ENCODE results near the gene MYNN.
"Not testable (repeated sequence)": the region's sequence is repeated elsewhere in the genome, so short reads cannot be mapped to it uniquely, and the experiment has no call there.

Gene MYNN

DNA sequence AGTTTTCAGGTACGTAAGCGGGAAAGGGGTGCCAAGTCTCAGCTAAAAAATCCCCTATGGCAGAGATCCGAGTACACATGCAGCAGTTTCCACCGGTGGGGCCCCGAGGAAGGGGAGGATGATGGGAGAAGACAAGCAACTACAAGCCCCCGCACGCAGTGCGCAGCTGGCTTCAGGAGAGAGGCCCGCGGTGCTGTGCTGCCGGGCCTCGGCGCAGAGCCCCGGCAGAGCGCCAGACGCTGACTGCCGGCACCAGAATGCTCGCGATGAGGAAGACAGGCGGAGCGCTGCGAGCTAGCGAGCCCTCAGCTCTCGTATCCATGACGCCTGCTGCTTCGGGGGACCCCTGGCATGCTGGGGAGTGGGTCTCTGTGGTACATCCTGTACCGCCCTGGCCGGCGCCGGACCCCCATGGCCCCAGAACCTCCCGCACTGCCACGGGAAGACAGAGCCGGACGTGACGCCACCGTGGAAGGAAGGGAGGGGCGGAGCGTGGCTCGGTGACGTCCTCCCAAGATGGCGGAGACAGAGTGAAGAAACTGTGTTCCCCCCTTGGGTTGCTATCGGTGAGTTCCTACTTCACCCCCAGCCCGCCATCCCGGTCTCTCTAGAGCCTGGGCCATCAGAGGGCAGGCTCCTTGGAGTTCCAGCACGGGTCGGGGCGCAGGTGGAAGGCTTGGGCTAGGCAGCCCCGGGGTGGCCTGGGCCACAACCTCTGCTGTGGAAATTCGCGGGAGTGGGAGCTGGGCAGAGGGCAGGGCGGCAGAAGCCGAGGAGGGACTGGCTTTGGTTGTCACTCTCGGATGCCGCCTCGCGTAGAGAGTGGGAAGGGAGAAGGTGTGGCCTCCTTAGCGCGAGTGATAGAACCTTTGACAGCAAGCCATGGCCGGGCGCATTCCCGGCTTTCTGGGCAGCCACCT, at the start of gene MYNN:
TSS of gene MYNN (plus strand) at position 500 of the 920 bp plus-strand sequence. CDS start 900 bp downstream, outside the sequence.
- Mint-ChIP-seq H3K27me3 (no peaks in the 10 kb centered on the region), H3K9me3 (no peaks in the 10 kb centered on the region), H3K4me3 (peak within 1 kb of the TSS; percentile 99), H3K27ac (peak within 1 kb of the TSS; percentile 100), H3K4me1 (ENCODE audit: low read depth) (peaks cover 60% of the 10 kb centered on the region), H3K36me3 (ENCODE audit: low read depth) (peaks cover 43% of the 10 kb centered on the region)

GRCh38 chr3:169731857-169732256, 41.3 kb upstream of the MYNN start:
- not testable (repeated sequence) for H3K4me1 Mint-ChIP-seq (ENCODE audit: low read depth); H3K4me3 Mint-ChIP-seq; H3K36me3 Mint-ChIP-seq (ENCODE audit: low read depth); H3K27ac Mint-ChIP-seq
- Mint-ChIP-seq H3K9me3 (peaks cover 14% of the 10 kb centered on the region), H3K27me3 (peaks cover 59% of the 10 kb centered on the region)

DNA sequence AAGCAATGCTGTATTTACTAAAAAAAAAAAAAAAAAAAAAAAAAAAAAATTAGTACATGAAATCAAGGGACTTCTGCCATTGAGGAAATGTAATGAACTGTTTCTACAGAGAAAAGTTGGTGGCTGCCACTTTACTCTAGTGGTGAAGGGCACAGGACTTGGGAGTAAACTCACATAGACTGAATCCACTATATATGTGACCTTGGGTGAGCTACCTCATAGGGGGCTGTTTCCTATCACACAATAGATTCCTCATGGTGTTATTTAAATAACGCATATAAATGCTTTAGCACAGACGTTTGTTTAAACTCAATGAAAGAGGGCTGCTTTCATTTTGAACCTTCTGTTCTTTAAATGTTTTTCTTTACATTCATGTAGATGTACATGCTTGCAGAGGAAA, 34.1 kb upstream of the MYNN start:
- Mint-ChIP-seq H3K9me3 (peaks cover 11% of the 10 kb centered on the region), H3K4me3 (no peak overlapping the region), H3K36me3 (ENCODE audit: low read depth) (no peaks in the 10 kb centered on the region), H3K4me1 (ENCODE audit: low read depth) (no peaks in the 10 kb centered on the region), H3K27ac (no peak overlapping the region), H3K27me3 (peaks cover 8% of the 10 kb centered on the region)

- Mint-ChIP-seq H3K4me1 (ENCODE audit: low read depth) (peaks cover 6% of the 10 kb centered on the region), H3K36me3 (ENCODE audit: low read depth) (no peaks in the 10 kb centered on the region), H3K27ac (no peak overlapping the region), H3K4me3 (no peak overlapping the region), H3K9me3 (no peaks in the 10 kb centered on the region), H3K27me3 (peaks cover 31% of the 10 kb centered on the region)
Observed at GRCh38 chr3:169744366-169745054, 28.7 kb upstream of the MYNN start.

- Mint-ChIP-seq H3K36me3 (ENCODE audit: low read depth) (no peaks in the 10 kb centered on the region), H3K9me3 (no peaks in the 10 kb centered on the region), H3K27me3 (peaks cover 33% of the 10 kb centered on the region), H3K4me1 (ENCODE audit: low read depth) (peaks cover 6% of the 10 kb centered on the region), H3K4me3 (no peak overlapping the region), H3K27ac (no peak overlapping the region)
Observed at GRCh38 chr3:169746924-169747323, 26.3 kb upstream of the MYNN start.

GRCh38 chr3:169748670-169749069, 24.5 kb upstream of the MYNN start:
- Mint-ChIP-seq H3K27me3 (peaks cover 37% of the 10 kb centered on the region), H3K36me3 (ENCODE audit: low read depth) (no peaks in the 10 kb centered on the region)

DNA sequence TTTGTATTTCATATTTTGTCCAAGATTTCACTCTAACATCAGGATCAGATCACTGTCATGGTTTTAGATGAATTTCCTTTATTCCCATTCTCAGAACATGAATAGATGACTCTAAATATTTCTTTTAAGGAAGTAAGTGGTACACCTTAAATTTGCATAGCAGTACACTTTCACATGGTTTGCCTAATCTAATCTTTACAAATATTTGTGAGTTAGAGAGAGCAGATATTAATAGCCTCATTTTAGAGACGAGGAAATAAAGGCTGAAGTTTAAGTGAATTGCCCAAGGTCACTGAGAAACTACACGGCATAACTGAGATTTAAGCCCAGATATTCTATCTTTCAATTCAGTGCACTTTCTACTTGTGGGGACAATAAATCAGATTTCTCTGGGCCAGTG, 22.5 kb upstream of the MYNN start:
- no peaks in the 10 kb centered on the region for H3K36me3 Mint-ChIP-seq (ENCODE audit: low read depth)
- no peak overlapping the region for H3K27ac Mint-ChIP-seq
- peaks cover 6% of the 10 kb centered on the region for H3K4me1 Mint-ChIP-seq (ENCODE audit: low read depth)
- H3K27me3 Mint-ChIP-seq = peaks cover 38% of the 10 kb centered on the region
- H3K9me3 Mint-ChIP-seq = no peaks in the 10 kb centered on the region
- no peak overlapping the region for H3K4me3 Mint-ChIP-seq

More at GRCh38 chr3:169748670-169749069, 24.5 kb upstream of the MYNN start:
- Mint-ChIP-seq H3K4me3 (no peak overlapping the region), H3K27ac (no peak overlapping the region), H3K4me1 (ENCODE audit: low read depth) (peaks cover 6% of the 10 kb centered on the region), H3K9me3 (no peaks in the 10 kb centered on the region)

DNA sequence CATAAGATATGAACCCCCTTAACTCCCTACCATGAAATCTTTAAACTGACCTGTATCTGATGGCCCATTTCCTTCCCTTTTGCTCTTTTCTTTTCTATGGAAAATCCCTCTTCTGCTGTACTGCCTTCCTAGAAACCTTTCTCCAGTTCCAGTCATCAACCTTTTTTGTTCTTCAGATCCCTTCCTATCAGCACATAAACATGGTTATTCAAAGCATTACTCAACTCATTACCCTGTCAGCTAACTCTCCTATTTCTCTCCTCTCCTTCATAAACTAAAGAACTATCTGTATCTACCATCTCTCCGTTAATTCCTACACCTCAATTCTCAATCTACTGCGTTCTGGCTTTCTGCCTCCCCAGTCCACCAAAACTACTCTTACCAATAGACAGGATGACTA, 21.3 kb upstream of the MYNN start:
- no peak overlapping the region for H3K27ac Mint-ChIP-seq
- peaks cover 35% of the 10 kb centered on the region for H3K27me3 Mint-ChIP-seq
- H3K4me3 Mint-ChIP-seq = no peak overlapping the region
- peaks cover 8% of the 10 kb centered on the region for H3K4me1 Mint-ChIP-seq (ENCODE audit: low read depth)
- no peaks in the 10 kb centered on the region for H3K9me3 Mint-ChIP-seq
- no peaks in the 10 kb centered on the region for H3K36me3 Mint-ChIP-seq (ENCODE audit: low read depth)

DNA sequence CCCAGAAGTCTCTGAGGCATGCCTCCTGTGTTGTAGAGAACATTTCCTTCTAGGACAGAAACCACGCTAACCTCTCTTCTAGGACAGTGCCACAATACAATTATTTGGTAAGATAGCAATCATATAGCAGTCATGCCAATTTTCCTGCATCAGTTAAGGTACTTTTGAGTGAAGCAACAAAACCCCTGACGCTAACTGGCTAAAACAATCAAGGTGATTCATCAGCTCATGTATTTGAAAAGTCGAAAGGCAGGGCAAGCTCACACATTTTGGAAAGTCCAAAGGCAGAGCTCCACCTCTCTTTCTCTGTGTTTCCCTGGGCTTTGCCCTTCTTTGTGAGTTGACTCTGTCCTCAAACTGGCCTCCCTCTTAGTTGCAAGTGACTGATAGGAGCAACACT, 18.5 kb upstream of the MYNN start:
- Mint-ChIP-seq H3K9me3 (no peaks in the 10 kb centered on the region), H3K4me3 (no peak overlapping the region), H3K27me3 (peaks cover 16% of the 10 kb centered on the region), H3K27ac (no peak overlapping the region), H3K36me3 (ENCODE audit: low read depth) (no peaks in the 10 kb centered on the region), H3K4me1 (ENCODE audit: low read depth) (peaks cover 25% of the 10 kb centered on the region)

DNA sequence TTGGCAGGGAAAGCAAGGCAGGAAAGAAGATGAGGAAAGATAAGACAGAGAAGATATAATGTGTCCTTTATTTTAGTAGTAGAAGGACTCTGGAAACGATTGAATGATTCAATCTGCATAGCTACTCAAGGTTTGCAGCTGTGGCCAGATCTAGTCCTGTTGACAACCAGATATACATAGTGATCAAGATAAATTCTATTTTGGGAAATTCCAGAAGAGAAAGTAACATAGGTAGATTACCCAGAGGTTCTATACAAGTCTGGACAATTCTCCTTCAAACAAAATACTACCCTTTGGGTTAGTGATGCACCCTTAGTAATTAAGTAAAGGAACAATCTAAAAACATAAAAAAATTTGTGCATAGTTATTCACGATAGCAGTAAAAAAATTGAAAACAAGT, 17.7 kb upstream of the MYNN start:
- Mint-ChIP-seq H3K9me3 (no peaks in the 10 kb centered on the region), H3K4me3 (no peak overlapping the region), H3K27ac (no peak overlapping the region), H3K27me3 (peaks cover 16% of the 10 kb centered on the region), H3K36me3 (ENCODE audit: low read depth) (no peaks in the 10 kb centered on the region), H3K4me1 (ENCODE audit: low read depth) (peaks cover 28% of the 10 kb centered on the region)

DNA sequence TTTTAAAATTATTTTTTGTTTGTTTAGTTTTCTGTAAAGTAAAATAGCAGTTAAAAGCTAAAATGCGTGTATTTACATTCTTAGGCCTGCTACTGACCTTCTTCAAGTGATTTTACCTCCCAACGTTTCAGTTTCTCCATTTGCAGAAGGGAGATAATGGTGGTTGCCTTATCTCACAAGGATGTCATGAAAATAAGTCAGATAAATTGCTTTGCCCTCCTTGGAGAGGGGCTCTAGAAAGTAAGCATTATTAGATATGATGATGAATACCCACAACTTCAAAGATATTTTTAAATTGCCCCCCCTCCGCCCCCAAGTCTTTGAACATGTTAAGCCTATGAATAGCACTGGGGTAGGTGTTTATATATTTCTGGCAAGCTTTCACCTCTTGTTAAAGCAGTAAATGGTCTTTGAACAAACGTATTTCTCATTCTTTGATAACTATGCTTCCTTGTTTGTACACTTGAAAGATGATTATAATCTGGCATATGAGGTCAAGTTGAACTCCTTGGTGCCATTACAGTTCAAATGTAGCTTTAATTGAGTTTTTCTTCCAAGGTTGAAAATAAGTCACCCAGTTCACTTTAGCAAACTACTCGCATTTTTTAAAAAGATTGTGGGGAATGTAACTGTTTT, 14.7 kb upstream of the MYNN start:
- Mint-ChIP-seq H3K4me3 (no peak overlapping the region), H3K27ac (no peak overlapping the region), H3K4me1 (ENCODE audit: low read depth) (peaks cover 38% of the 10 kb centered on the region), H3K9me3 (no peaks in the 10 kb centered on the region), H3K36me3 (ENCODE audit: low read depth) (no peaks in the 10 kb centered on the region), H3K27me3 (peaks cover 9% of the 10 kb centered on the region)

- H3K27me3 Mint-ChIP-seq = peaks cover 9% of the 10 kb centered on the region
- no peaks in the 10 kb centered on the region for H3K36me3 Mint-ChIP-seq (ENCODE audit: low read depth)
- H3K4me3 Mint-ChIP-seq = peak overlapping the region; percentile 17
- H3K4me1 Mint-ChIP-seq (ENCODE audit: low read depth) = peaks cover 46% of the 10 kb centered on the region
- H3K27ac Mint-ChIP-seq = peak overlapping the region; percentile 73
- H3K9me3 Mint-ChIP-seq = no peaks in the 10 kb centered on the region
Observed at GRCh38 chr3:169759256-169759655, 13.9 kb upstream of the MYNN start.

- Mint-ChIP-seq H3K4me3 (no peak overlapping the region), H3K36me3 (ENCODE audit: low read depth) (no peaks in the 10 kb centered on the region), H3K27me3 (peaks cover 5% of the 10 kb centered on the region), H3K4me1 (ENCODE audit: low read depth) (peaks cover 54% of the 10 kb centered on the region), H3K9me3 (no peaks in the 10 kb centered on the region), H3K27ac (peak overlapping the region; percentile 45)
Observed at GRCh38 chr3:169760479-169760878, 12.7 kb upstream of the MYNN start.

DNA sequence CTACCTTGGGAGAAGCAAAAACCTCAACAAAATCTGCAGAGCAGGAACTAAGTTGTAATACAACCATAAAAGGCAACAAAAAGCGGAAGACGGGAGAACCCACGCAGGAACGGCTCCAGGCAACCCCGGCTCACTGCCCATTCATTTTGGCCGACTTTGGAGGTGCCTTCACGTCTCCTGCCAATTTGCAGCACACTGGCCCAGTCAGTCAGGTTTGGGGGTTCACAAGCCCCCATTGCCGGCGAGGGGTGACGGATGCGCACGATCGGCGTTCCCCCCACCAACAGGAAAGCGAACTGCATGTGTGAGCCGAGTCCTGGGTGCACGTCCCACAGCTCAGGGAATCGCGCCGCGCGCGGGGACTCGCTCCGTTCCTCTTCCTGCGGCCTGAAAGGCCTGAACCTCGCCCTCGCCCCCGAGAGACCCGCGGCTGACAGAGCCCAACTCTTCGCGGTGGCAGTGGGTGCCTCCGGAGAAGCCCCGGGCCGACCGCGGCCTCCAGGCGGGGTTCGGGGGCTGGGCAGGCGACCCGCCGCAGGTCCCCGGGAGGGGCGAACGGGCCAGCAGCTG, 8.8 kb upstream of the MYNN start:
- H3K27ac Mint-ChIP-seq = peak overlapping the region; percentile 98
- H3K9me3 Mint-ChIP-seq = no peaks in the 10 kb centered on the region
- H3K27me3 Mint-ChIP-seq = no peaks in the 10 kb centered on the region
- H3K4me3 Mint-ChIP-seq = peak overlapping the region; percentile 87
- peaks cover 33% of the 10 kb centered on the region for H3K4me1 Mint-ChIP-seq (ENCODE audit: low read depth)
- H3K36me3 Mint-ChIP-seq (ENCODE audit: low read depth) = no peaks in the 10 kb centered on the region
